HG02852 (cell line): ENCODE measurements around the gene SRGAP2C.
"Not testable (repeated sequence)": the region's sequence is repeated elsewhere in the genome, so short reads cannot be mapped to it uniquely, and the experiment has no call there.

ENCODE experiments used
- ATAC-seq: cut with Tn5 transposase; IDR thresholded peaks from one replicate; pipeline ENCODE4 v1.9.1; 2021; ENCODE audit warnings: mild to moderate bottlenecking, moderate library complexity; ENCODE audit not compliant: unreplicated experiment

SRGAP2C gene

GRCh38 chr1:121185140-121185708 is 449 bp downstream of the SRGAP2C start:
- not testable (repeated sequence) for ATAC-seq

GRCh38 chr1:121186191-121186590 is 1.4 kb downstream of the SRGAP2C start:
- ATAC-seq = not testable (repeated sequence)

GRCh38 chr1:121187914-121188313 is 3.1 kb downstream of the SRGAP2C start:
- not testable (repeated sequence) for ATAC-seq

- ATAC-seq = not testable (repeated sequence)
Measured at GRCh38 chr1:121192512-121192911, 7.7 kb downstream of the SRGAP2C start.

GRCh38 chr1:121197095-121197882 is 12.5 kb downstream of the SRGAP2C start:
- ATAC-seq = not testable (repeated sequence)

GRCh38 chr1:121199763-121200162 is 15.0 kb downstream of the SRGAP2C start:
- ATAC-seq = not testable (repeated sequence)

GRCh38 chr1:121200232-121200631 is 15.5 kb downstream of the SRGAP2C start:
- not testable (repeated sequence) for ATAC-seq

GRCh38 chr1:121200985-121201981 is 16.5 kb downstream of the SRGAP2C start:
- ATAC-seq = not testable (repeated sequence)

GRCh38 chr1:121202986-121203385 is 18.2 kb downstream of the SRGAP2C start:
- not testable (repeated sequence) for ATAC-seq

GRCh38 chr1:121205786-121206711 is 21.3 kb downstream of the SRGAP2C start:
- ATAC-seq = not testable (repeated sequence)

- ATAC-seq = not testable (repeated sequence)
Measured at GRCh38 chr1:121207328-121207727, 22.6 kb downstream of the SRGAP2C start.

- not testable (repeated sequence) for ATAC-seq
Measured at GRCh38 chr1:121208375-121208774, 23.6 kb downstream of the SRGAP2C start.

- not testable (repeated sequence) for ATAC-seq
Measured at GRCh38 chr1:121210778-121211177, 26.0 kb downstream of the SRGAP2C start.

- not testable (repeated sequence) for ATAC-seq
Measured at GRCh38 chr1:121213491-121213890, 28.7 kb downstream of the SRGAP2C start.

- not testable (repeated sequence) for ATAC-seq
Measured at GRCh38 chr1:121214544-121215156, 29.9 kb downstream of the SRGAP2C start.

GRCh38 chr1:121215699-121216417 is 31.1 kb downstream of the SRGAP2C start:
- not testable (repeated sequence) for ATAC-seq

GRCh38 chr1:121216676-121217075 is 31.9 kb downstream of the SRGAP2C start:
- not testable (repeated sequence) for ATAC-seq

- peak; percentile 51 for ATAC-seq
Measured at GRCh38 chr1:121221770-121222169, 37.0 kb downstream of the SRGAP2C start.

- ATAC-seq = peak; percentile 99
Measured at GRCh38 chr1:121224714-121225113, 39.9 kb downstream of the SRGAP2C start.
